Midbrain (tissue), 1 donor: ENCODE data around the gene KANK2.
"Not testable (repeated sequence)": the region's sequence is repeated elsewhere in the genome, so short reads cannot be mapped to it uniquely, and the experiment has no call there.

Source experiments
- DNase-seq: peaks from one replicate; lab custom pipeline; 2025; lab: John Stamatoyannopoulos, UW

The KANK2 gene

GRCh38 chr19:11196406-11197287 lies 698 bp downstream of the KANK2 start:
- no peak for DNase-seq

- no peak for DNase-seq
Measured at GRCh38 chr19:11195681-11196080, 1.7 kb downstream of the KANK2 start.

GRCh38 chr19:11194656-11195558 lies 2.4 kb downstream of the KANK2 start:
- DNase-seq = no peak

GRCh38 chr19:11194173-11194572 lies 3.2 kb downstream of the KANK2 start:
- no peak for DNase-seq

- no peak for DNase-seq
Measured at GRCh38 chr19:11192957-11193939, 4.1 kb downstream of the KANK2 start.

GRCh38 chr19:11191934-11192333 lies 5.4 kb downstream of the KANK2 start:
- no peak for DNase-seq

- no peak for DNase-seq
Measured at GRCh38 chr19:11191273-11191755, 6.0 kb downstream of the KANK2 start.

- DNase-seq = no peak
Measured at GRCh38 chr19:11190501-11190900, 6.8 kb downstream of the KANK2 start.

- no peak for DNase-seq
Measured at GRCh38 chr19:11187441-11187840, 9.9 kb downstream of the KANK2 start.

- DNase-seq = no peak
Measured at GRCh38 chr19:11182994-11183393, 14.4 kb downstream of the KANK2 start.

GRCh38 chr19:11181488-11181887 lies 15.9 kb downstream of the KANK2 start:
- DNase-seq = no peak

GRCh38 chr19:11180975-11181374 lies 16.4 kb downstream of the KANK2 start:
- DNase-seq = not testable (repeated sequence)

GRCh38 chr19:11180346-11180745 lies 17.0 kb downstream of the KANK2 start:
- no peak for DNase-seq

GRCh38 chr19:11179716-11180297 lies 17.5 kb downstream of the KANK2 start:
- no peak for DNase-seq

- not testable (repeated sequence) for DNase-seq
Measured at GRCh38 chr19:11179145-11179465, 18.2 kb downstream of the KANK2 start.

- DNase-seq = no peak
Measured at GRCh38 chr19:11177592-11177991, 19.8 kb downstream of the KANK2 start.

- DNase-seq = no peak
Measured at GRCh38 chr19:11176466-11177193, 20.7 kb downstream of the KANK2 start.

- DNase-seq = no peak
Measured at GRCh38 chr19:11175920-11176319, 21.4 kb downstream of the KANK2 start.

GRCh38 chr19:11174336-11174735 lies 23.0 kb downstream of the KANK2 start:
- no peak for DNase-seq

- DNase-seq = no peak
Measured at GRCh38 chr19:11173516-11174155, 23.7 kb downstream of the KANK2 start.
